Dedifferentiated amniotic fluid mesenchymal stem cell (primary cell): Measurements from ENCODE around the gene PIP5K1B.

Source experiments
- DNase-seq: peaks from one replicate; pipeline ENCODE4 v3.0.0-alpha.2; 2016; ENCODE audit errors: extremely low spot score

PIP5K1B gene

DNA sequence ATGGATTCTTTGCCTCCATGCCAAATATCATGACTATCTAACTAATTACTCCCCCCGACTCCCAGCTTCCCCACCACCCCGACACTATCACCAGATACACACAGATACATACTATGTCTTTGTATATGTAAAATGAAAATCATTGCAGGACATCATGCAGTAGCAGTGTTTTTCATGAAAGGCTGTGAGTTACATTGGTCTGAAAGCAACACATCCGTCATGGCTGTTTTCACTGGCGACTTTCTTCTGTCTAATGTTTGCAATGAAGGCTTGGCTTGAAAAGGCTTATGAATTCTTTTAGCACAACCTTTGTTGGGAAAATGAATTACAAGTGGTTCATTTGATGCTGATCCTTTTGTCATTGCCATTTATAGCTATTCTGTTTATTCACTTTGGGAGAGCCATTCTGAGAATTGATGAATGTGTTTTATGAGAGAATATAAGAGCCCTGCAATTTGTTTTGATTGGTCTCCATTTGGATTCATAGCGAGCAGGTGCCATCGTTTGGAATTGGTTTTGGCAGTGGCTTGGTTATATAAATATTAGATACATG is 103.4 kb downstream of the PIP5K1B start:
- DNase-seq, result no peak

DNA sequence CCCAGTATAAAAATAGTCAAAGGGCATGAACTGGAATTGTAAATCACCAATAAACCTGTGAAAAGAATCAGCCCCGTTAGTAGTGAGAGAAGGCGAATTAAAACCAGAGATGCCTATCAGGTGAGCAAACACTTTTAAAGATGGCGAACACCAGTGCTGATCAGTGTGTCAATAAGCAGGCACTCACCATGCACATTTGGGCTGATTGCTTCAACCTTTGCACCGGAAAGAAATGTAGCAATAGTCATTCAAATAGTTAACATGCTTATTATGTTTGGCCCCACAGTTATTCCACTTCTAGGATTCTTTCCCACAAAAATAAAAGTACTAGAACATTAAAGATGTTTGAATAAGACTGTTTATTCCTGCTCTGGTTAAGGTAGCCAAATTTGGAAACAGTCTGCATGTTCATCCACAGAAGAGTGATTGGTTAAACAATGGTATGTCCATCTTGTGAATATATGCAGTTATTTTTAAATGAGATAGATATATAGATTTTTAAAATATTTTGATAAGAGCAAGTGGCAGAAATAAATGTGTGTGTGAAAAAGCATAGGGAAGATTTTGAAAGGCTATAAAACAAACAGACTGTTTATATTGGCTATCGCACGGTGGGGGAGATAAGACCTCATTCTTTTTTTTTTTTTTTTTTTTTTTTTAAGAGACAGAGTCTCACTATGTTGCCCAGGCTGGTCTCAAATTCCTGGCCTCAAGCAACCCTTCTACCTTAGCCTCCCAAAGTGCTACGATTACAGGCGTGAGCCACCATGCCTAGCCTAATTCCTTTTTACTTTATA is 112.2 kb downstream of the PIP5K1B start:
- DNase-seq, result no peak

DNA sequence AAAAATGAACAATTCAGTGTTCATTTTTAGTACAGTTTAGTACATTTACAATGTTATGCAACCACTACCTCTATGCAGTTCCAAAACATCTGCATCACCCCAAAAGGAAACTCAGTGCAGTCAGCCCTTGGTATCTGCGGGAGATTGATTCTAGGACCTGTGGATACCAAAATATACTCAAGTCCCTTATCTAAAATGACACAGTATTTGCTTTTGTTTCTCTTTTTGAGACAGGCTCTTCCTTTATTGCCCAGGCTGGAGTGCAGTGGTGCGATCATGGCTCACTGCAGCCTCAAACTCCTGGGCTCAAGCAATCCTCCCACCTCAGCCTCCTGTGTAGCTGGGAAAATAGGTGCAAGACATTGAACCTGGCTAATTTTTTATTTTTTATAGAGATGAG is 114.0 kb downstream of the PIP5K1B start:
- no peak for DNase-seq

DNA sequence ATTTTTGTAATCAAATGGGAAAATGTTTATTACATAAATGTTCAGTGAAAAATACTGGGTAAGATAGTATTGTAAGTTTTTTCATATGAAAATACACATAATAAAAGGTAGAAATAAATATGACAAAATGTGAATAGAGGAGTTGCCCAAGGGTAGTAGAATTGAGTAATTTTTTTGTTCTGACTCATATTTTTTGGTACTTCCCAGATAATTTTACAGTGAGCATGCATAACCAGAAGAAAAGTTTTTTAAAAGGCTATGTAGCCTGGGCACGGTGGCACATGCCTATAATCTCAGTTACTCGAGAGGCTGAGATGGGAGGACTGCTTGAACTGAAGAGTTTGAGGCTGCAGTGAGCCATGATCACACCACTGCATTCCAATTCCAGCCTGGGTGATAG is 116.9 kb downstream of the PIP5K1B start:
- no peak for DNase-seq

DNA sequence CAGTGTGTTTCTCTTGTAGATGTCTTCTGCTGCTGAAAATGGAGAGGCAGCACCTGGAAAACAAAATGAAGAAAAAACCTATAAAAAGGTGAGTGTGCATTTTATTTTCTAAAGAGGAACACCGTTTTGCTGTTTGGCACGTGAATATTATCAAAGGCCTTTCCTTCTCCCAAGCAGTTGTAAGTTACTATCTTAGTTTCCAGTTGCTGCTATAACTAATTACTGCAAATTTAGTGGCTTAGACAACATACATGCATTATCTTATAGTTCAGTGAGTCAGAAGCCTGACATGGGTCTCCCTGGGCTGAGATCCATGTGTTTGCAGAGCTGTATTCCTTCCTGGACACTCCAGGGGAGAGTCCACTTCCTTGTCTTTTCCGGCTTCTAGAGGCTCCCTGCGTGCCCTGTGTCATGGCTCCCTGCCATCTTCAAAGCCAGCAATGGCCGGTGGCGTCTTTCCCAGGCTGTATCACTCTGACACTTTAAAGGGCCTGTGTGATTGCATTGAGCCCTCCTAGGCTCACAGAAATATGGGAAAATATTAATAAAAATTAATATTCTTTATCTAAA is 117.6 kb downstream of the PIP5K1B start:
- DNase-seq, result no peak

DNA sequence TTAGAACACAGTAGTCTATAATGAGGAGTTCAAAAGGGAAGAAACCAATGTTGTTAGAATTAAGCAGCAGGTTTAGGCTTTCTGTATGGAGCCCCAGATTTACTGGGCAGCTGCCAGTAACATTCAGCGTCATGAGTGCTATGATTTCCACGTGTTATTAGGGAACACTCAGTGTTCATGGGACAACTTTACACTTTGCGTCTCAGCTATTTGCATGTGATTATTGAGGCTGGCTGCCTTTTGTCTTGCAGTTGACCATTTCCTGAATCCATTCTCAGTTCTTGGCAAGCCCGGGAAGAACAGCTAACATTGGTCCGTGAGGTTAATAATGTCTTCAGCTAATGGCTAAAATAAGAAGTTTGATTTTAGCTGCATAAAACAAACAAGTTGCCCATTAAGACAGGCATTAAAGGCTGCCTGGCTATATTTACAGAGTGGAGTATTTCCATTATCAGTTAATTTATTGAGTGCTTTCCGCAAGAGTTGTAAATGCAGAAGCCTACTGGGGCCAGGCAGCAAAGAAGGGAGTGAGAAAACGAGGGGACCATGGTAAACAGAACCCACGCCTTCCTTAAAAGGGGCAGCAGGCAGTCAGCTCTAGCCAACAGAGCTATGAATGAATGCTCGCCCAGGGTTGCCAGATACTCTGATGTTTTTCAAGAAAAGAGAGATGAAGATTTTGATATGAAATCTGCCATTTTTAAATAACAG is 120.9 kb downstream of the PIP5K1B start:
- DNase-seq, result no peak

DNA sequence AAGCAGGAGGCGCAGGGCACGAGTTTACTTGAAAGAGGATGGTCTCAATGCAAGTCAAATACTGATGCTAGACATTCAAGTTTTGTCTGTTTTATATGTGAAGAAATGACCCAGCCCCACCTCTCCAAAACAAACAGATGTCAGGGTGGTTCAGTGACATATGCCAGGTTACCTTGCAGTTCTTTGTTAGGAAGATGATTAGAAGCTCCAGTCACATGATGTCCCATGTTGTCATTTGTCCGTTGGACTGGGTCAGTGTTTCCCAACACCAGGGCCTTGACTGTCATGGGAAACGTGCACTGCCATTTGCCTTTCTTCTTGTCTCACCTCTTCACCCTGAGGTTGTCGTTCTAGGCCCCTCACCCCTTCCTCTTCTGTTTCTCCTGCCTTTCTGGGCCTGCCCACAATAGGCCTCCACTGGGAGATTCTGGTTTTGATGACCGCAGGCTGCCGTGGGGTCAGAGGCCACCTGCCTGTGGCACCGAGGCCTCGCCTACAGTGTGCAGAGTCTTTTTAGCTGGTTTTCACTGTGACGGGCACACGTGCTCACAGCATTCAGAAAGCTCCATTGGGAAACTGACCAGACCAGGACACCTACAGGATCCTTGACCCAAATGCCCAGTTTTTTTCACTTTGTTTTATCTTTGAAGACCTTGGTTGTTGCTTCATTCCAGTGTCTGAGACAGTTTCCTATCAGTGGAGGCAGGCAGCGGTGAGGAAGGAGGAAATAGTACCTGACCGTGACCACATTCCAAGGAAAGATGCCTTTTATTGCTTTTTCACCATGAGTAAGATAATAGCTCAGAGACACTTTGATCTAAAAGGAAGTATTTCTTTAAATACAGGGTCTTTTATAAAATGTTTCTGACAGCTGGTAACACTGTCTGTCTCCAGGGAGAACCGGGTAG is 123.1 kb downstream of the PIP5K1B start:
- no peak for DNase-seq

DNA sequence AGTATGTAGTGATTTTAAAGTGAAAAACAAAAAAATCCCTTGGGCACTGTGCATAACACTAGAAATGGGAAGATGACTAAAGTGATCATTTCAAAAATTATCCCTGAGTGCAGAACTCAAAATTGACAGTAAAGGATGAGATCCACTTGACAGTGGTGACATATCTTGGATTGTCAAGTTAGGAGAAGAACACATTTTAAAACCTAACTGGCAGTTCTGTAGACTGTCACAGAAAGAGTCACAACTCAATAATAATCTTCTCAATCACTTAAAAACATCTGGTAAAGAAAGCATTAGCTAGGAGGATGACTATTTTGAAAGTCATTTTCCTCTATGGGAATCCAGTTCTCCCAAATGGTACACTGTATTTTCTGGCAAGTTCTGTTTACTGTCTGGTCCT is 127.1 kb downstream of the PIP5K1B start:
- DNase-seq, result no peak

DNA sequence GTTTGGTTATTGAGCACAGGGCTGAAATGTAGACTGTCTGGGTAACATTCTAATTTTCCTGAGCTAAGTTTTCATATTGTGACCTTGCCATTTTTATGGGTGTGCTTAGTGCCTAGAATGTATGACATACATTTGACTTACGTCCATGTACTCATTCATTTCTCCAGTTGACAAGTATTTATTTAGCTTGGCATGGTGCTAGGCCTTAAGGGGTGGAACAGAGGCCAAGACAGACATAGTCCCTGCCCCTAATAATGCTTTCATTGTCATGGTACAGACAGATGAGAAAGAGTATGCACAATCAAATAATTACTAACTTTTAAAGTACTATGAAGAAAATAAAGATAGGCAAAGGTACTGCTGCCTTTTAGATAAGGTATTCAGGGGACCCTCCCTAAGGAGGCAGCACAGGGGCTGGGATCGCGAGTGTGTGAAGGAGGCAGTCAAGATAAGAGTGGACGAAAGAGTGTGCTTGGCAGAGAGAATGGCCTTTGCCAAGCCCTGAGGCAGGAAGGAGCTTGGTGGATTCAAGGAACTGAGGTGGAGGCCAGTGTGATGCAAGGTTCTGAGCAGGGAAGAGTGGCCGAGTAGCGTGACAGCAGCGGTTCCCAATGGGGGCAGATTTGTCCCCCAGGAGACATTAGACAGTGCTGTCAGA is 128.0 kb downstream of the PIP5K1B start:
- no peak for DNase-seq

DNA sequence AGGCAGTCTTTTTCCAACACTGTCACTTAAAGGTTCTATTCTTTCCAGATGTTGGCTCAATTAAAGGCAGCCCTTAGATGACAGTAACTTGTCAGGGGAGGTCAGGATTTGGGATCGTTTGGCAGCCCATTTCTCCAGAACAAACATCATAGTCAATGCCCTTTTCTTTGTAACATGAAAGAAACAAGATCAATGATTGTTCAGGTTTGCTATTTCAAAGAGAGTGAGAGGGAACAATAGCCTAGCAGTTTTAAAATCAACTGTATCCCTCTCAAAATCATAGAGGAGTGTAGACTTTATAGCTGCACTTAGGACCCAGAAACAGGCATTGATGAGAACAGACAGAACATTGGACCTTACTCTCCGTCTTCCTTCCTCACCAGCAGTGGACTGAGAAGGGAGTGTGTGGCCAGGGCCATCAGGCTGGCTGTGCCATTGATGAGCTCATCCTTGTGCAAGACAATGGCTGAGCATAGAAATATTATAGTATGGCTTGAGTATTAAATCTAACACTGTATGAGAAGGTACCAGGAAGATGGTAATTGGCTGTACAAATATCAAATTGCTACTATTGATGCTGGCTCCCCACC is 130.0 kb downstream of the PIP5K1B start:
- DNase-seq, result no peak

DNA sequence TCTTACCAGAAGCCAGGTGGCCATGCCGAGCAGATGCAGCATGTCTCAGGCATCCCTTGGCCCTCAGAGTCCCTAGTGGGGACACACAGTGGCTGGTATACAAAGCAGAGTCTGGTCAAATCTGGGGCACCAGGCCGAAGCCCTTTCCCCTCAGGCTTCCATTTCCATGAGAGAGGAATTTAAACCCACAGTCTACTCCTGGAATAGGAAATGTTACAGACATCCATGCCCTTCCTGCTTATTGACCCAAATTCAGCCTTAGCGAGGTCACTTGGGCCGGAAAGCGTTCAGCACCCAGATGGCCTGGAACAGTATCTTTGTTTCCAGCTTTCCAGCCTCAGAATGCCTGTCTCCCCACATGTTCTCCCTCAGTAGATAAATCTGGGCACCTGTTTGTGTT is 131.7 kb downstream of the PIP5K1B start:
- no peak for DNase-seq

DNA sequence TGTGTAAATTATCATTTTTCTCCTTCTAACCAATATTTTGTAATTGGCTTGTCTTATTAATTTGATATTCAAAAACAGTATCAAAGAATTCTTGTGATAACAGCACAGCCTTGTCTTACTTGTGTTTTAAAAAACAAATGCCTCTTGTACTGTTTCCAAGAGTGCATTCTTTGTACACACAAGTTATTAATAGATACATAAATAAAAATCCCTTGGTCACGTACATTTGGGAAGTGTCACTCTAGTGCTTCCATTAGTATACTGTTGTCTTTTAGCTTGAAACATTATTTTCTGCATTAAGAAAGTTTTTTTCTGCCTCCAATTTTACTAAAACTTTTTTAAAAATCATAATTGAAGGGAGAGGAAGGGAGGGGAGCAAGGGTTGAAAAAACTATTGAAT is 133.2 kb downstream of the PIP5K1B start:
- DNase-seq, result no peak

DNA sequence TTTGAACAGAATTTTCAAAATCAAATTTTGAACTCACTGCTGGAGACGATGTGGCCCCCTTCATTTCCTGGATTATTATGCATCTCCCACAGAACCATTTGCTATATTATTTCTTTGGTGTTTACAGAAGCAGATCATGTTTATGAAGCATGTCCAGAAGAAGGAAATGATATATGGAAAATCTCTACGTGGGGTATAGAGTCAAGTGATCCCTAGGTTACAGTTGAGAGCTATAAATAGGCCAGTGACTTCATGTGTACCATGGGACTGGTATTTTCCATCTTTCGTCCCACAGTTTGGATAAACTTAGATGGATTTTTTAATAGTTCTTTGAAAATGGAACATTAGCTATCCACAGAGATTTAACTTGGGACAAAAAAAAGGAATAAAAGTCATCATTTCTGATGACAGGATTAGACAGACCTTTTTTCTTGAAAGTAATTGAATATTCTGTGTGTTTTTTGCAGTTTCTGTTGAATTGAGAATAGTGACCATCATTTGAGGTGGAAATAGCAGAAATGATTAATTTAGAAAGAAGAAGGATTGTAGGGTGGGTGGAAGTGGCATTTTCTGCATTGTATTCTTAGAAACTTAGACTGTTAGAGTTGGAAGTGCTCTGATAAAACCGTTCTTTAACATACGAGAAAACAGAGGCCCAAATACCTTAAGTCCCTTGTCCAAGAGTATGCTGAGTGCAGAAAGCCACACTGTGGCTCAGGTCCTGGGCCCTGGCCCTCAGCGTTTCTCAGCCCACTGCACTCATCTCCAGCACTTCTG is 136.4 kb downstream of the PIP5K1B start:
- DNase-seq, result no peak

DNA sequence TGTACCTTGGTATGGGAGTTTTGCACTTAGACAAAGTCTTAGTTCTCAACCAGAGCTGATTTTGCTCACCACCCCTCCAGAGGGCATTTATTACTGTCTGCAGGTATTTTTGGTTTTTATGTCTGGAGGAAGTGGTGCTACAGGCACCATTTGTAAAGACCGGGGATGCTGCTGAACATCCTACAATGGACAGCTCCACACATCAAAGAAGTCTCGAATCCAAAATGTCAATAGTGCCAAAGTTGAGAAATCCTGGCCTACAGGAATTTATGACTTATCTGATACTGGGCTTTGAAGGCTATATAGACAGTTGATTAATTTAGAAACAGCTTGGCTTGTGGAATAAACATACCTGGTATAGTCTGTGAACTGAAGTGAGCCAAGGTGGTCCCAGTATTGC is 137.5 kb downstream of the PIP5K1B start:
- DNase-seq, result no peak

DNA sequence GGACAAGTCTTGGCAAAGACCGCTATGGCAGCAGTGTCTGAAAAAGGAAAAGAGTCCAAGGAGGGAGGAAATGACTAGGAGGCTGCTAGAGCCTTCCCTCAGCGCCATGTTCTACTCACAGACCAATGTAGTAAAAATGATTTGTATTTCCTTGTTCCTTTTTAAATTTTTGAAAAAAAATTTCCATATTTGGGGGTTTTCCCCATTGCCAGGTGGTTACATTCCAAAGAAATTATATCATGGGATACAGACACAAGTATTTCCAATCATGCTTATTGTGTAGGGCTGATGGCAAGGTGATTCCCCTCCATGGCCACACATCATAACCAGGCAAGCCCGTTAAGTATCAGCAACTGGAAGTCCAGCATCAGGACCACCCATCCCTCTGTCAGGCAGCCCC is 138.2 kb downstream of the PIP5K1B start:
- no peak for DNase-seq

DNA sequence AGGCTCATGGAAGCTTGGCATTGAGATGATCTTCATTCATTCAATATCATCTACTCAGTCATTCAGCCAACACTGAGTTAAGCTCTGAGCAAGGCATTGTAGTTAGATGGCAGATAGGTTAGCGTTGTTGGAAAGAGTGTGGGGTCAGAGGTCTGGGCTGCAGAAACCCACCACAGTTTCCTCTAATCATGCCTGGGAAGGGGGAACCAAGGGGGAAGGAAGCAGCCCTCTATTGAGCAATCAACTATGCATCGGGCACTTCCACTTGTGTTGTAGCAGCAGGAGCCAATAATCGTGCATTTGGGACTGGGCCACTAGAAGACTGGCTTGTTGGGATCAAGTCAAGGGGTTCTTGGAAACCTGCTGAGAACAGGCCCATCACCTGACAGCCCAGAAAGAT is 139.1 kb downstream of the PIP5K1B start:
- DNase-seq, result no peak

DNA sequence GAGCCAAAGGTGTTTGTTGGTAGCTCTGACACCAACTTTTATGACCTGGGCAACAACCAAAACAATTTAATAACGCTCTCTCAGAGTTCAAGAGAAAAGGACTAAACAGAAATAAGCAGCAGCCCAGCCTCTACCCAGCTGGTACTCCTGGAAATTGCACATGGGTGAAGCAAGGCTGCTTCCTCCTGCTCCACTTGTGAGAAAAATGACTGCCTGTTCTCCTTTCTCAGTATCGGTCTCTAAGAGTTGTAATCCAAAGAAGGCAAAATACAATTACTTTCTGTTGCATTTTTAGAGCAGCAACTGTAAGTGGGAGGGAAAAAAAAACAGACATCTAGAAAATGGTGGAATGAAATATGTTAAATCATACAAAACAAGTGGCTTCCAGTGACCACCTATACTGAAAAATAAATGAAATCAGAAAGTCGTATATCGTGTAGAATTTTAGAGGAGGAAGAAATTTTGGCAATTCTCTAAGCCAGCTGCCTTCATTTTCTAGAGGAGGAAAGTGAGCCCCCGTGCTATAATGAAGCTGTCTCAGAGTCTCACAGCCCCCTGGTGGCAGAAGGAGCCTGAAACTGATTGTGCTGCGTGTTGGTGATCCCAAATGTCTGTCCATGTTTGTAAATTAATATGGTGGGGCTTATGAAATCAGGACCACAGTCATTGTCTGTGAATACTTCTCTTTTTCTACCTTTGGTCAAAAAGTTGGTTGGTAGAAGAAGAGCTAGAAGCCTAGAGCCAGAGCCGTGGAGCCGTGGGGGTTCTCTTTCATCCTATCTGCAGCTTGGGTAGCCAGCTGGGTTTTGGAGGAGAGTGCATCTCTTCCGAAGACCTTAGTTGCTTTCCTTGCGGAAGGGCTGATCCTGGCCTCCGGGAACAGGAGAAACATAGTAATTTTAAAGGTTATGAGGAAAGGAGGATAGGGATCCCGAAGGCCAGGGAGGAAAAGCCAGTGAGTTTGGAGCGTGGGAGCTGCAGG is 139.9 kb downstream of the PIP5K1B start:
- no peak for DNase-seq

DNA sequence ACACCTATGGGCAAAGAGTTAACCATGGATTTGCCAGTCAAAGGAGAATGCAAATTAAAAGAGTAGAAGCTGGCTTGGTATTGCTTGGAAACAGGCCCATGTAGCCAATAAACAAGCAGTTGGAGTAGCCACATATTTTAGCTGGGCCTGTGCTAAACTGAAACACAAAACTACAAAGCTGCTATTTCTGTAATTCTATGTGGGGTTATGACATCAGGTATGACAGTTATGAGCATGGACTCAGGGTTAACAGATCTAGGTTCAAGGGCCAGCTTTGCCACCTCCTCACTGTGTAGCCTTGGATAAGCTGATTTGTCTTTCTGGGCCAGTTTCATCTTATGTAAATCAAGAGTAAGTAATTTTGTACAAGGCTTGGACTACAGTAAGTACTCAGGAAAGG is 142.7 kb downstream of the PIP5K1B start:
- DNase-seq, result no peak

DNA sequence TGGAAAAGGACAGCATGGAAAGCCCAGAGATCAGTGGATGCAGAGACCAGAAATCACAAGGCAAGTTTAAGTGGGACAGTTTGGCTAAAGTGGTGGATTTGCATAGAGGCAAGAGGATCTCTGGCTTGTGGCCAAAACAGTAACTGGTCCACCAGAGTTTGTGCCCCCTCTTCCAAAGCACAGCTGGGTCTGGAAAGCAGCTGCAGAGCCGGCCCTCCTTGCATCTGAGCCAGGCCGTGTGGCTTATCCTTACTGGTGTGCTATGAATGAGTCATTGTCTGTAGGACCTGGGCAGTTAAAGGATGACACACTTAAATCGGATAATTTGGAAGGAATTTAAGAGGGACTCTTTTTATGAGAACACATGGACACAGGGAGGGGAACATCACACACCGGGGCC is 146.6 kb downstream of the PIP5K1B start:
- no peak for DNase-seq
